Activated B cell treated with CpG ODN at 0.5 μM for 24 hours (primary cell): ENCODE results near the gene KIF20B. TPM values are rescaled to one million over a fixed set of nuclear protein-coding genes. Genes with fewer than 3 reads are reported as not detected.
A peak's percentile ranks its signal among the peaks of the same experiment; 100 is the strongest.

Source experiments
- ATAC-seq: fragments of 200-7000 bp; cut with Tn5 transposase; one replicate; pipeline ENCODE4 v1.10.0; 2021; ENCODE audit warnings: low read depth, mild to moderate bottlenecking, moderate library complexity
- CTCF ChIA-PET: fragments of 350-600 bp; sonication (Branson Sonifier 250); formaldehyde crosslinking; loops from one replicate; lab custom pipeline; 2021; ENCODE audit warnings: antibody characterized with exemption; lab: Charles Lee
- POLR2A ChIA-PET: fragments of 350-600 bp; sonication (Branson Sonifier 250); formaldehyde crosslinking; loops from one replicate; lab custom pipeline; 2021; ENCODE audit warnings: antibody characterized with exemption; lab: Charles Lee
- DNase-seq: peaks from one replicate; pipeline ENCODE4 v3.0.0; 2022
- H3K27ac Mint-ChIP-seq: one replicate; pipeline ENCODE4 v1.8.0; 2020; ENCODE audit warnings: mixed read lengths
- H3K27me3 Mint-ChIP-seq: one replicate; pipeline ENCODE4 v1.8.0; 2021; ENCODE audit warnings: mixed read lengths
- H3K36me3 Mint-ChIP-seq: one replicate; pipeline ENCODE4 v1.8.0; 2021; ENCODE audit warnings: low read depth, mixed read lengths
- H3K4me1 Mint-ChIP-seq: one replicate; pipeline ENCODE4 v1.8.0; 2021; ENCODE audit warnings: mixed read lengths
- H3K4me3 Mint-ChIP-seq: one replicate; pipeline ENCODE4 v1.8.0; 2020; ENCODE audit warnings: mild to moderate bottlenecking, mixed read lengths
- H3K9me3 Mint-ChIP-seq: one replicate; pipeline ENCODE4 v1.8.0; 2020; ENCODE audit warnings: mixed read lengths
- intact Hi-C: fragments of 100-400 bp; cut with micrococcal nuclease; formaldehyde crosslinking; loops from one replicate; pipeline ENCODE4 v1.15.1; 2024
- total RNA-seq: library from RNA; stranded (reverse); gene quantifications from 2 replicates; pipeline ENCODE4 v1.2.3, GENCODE V29; 2022
- TF ChIP-seq, protein P1 (sequence below): fragments of 200-600 bp; IDR thresholded peaks from one replicate; pipeline ENCODE4 v1.8.0; 2022; ENCODE audit warnings: antibody characterized with exemption, mild to moderate bottlenecking

KIF20B gene
- total RNA-seq, 1 donor from 2014 or later, result 24.0 TPM

DNA sequence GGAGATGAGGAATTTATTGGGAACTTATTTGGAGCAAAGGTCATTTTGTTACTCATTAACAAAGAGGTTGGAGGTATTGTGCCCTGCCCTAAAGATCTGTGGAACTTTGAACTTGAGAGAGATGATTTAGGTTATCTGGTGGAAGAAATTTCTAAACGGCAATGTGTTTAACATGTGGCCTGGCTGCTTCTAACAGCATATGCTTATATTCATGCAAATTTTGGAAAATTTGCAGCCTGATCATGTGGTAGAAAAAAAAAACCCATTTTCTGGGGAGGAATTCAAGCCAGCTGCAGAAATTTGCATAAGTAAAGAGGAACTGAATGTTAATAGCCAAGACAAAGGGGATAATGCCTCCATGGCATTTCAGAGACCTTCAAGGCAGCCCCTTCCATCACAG, 45.7 kb upstream of the KIF20B start:
- POLR2A ChIA-PET, result no interaction called here
- intact Hi-C loops, result no loop called here

DNA sequence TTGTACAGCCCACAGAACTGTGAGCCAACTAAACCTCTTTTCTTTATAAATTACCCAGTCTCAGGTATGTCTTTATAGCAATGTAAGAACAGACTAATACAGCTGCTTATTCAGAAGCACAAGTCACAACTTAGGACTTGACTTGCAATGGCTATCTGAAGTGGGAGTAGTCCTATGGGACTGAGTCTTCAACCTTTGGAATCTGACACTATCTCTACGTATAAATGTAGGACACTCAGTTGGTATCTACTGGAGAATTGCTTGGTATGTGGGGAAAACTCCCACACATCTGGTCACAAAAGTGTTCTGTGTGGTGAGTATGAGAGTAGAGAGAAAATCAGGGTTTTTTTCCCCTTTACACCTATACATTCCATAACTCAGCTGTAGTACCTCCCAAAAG, 44.1 kb upstream of the KIF20B start:
- Mint-ChIP-seq H3K27me3 (no peaks in the 10 kb centered on the region), H3K36me3 (peaks cover 5% of the 10 kb centered on the region), H3K27ac (no peak overlapping the region), H3K4me3 (no peak overlapping the region), H3K4me1 (peaks cover 23% of the 10 kb centered on the region), H3K9me3 (peaks cover 10% of the 10 kb centered on the region)
- ATAC-seq, result no peak
- POLR2A ChIA-PET, result no interaction called here
- TF ChIP-seq, protein P1, sequence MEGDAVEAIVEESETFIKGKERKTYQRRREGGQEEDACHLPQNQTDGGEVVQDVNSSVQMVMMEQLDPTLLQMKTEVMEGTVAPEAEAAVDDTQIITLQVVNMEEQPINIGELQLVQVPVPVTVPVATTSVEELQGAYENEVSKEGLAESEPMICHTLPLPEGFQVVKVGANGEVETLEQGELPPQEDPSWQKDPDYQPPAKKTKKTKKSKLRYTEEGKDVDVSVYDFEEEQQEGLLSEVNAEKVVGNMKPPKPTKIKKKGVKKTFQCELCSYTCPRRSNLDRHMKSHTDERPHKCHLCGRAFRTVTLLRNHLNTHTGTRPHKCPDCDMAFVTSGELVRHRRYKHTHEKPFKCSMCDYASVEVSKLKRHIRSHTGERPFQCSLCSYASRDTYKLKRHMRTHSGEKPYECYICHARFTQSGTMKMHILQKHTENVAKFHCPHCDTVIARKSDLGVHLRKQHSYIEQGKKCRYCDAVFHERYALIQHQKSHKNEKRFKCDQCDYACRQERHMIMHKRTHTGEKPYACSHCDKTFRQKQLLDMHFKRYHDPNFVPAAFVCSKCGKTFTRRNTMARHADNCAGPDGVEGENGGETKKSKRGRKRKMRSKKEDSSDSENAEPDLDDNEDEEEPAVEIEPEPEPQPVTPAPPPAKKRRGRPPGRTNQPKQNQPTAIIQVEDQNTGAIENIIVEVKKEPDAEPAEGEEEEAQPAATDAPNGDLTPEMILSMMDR, result no peak
- DNase-seq, result no peak
- intact Hi-C loops, result no loop called here
- CTCF ChIA-PET, result no interaction called here

More for the DNA sequence above, 45.7 kb upstream of the KIF20B start:
- H3K27ac Mint-ChIP-seq, result peak overlapping the region; percentile 6
- TF ChIP-seq, protein P1, result no peak
- DNase-seq (no peak), ATAC-seq (no peak)
- no peaks in the 10 kb centered on the region for H3K27me3 Mint-ChIP-seq
- peaks cover 38% of the 10 kb centered on the region for H3K4me1 Mint-ChIP-seq
- peaks cover 10% of the 10 kb centered on the region for H3K9me3 Mint-ChIP-seq
- H3K36me3 Mint-ChIP-seq, result peaks cover 5% of the 10 kb centered on the region
- CTCF ChIA-PET, result no interaction called here
- no peak overlapping the region for H3K4me3 Mint-ChIP-seq

GRCh38 chr10:89659143-89660131, 42.0 kb upstream of the KIF20B start:
- H3K27me3 Mint-ChIP-seq, result no peaks in the 10 kb centered on the region
- intact Hi-C loops, result no loop called here
- DNase-seq (no peak), ATAC-seq (no peak)
- CTCF ChIA-PET, result no interaction called here
- TF ChIP-seq, protein P1, result no peak
- peaks cover 10% of the 10 kb centered on the region for H3K9me3 Mint-ChIP-seq
- POLR2A ChIA-PET, result no interaction called here
- H3K36me3 Mint-ChIP-seq, result peaks cover 5% of the 10 kb centered on the region
- H3K27ac Mint-ChIP-seq, result no peak overlapping the region
- H3K4me3 Mint-ChIP-seq, result no peak overlapping the region
- peaks cover 8% of the 10 kb centered on the region for H3K4me1 Mint-ChIP-seq

GRCh38 chr10:89662596-89662995, 38.8 kb upstream of the KIF20B start:
- ATAC-seq, result no peak
- TF ChIP-seq, protein P1, result no peak

GRCh38 chr10:89663144-89663543, 38.2 kb upstream of the KIF20B start:
- ATAC-seq (no peak), DNase-seq (no peak)
- CTCF ChIA-PET, result no interaction called here
- no peaks in the 10 kb centered on the region for H3K27me3 Mint-ChIP-seq
- H3K9me3 Mint-ChIP-seq, result no peaks in the 10 kb centered on the region
- no peaks in the 10 kb centered on the region for H3K4me1 Mint-ChIP-seq
- TF ChIP-seq, protein P1, result no peak
- intact Hi-C loops, result no loop called here
- POLR2A ChIA-PET, result no interaction called here
- H3K27ac Mint-ChIP-seq, result no peak overlapping the region
- H3K4me3 Mint-ChIP-seq, result no peak overlapping the region
- H3K36me3 Mint-ChIP-seq, result no peaks in the 10 kb centered on the region

More at GRCh38 chr10:89662596-89662995, 38.8 kb upstream of the KIF20B start:
- no peaks in the 10 kb centered on the region for H3K36me3 Mint-ChIP-seq
- no peaks in the 10 kb centered on the region for H3K27me3 Mint-ChIP-seq
- POLR2A ChIA-PET, result no interaction called here
- H3K4me3 Mint-ChIP-seq, result no peak overlapping the region
- intact Hi-C loops, result no loop called here
- H3K9me3 Mint-ChIP-seq, result no peaks in the 10 kb centered on the region
- CTCF ChIA-PET, result no interaction called here
- DNase-seq, result no peak
- no peaks in the 10 kb centered on the region for H3K4me1 Mint-ChIP-seq
- H3K27ac Mint-ChIP-seq, result no peak overlapping the region
